M059J (cell line): ENCODE data around the gene MMAA. TPM values are rescaled to one million over a fixed set of nuclear protein-coding genes. Genes with fewer than 3 reads are reported as not detected.

Experiments
- total RNA-seq: library from RNA; depleted of rRNA; stranded (reverse); fragments of >200 nt; shearing (Covaris generic); gene quantifications from 2 replicates; pipeline ENCODE4 v1.2.3, GENCODE V29; 2014; rRNA removed

The MMAA gene
- total RNA-seq, 1 experiment from 2014 or later: 0.99 TPM

Other genes with a start within 250 kb of the MMAA start
- 8.6 and 10.9 TPM in 2 replicates for gene SMAD1, start 137.5 kb upstream of the MMAA start, total RNA-seq
- not detected in 2 replicates for gene C4orf51, start 60.8 kb downstream of the MMAA start, total RNA-seq